ENCODE data around the gene B4GALNT1.
"Not testable (repeated sequence)": the region's sequence is repeated elsewhere in the genome, so short reads cannot be mapped to it uniquely, and the experiment has no call there.

Gene B4GALNT1

DNA sequence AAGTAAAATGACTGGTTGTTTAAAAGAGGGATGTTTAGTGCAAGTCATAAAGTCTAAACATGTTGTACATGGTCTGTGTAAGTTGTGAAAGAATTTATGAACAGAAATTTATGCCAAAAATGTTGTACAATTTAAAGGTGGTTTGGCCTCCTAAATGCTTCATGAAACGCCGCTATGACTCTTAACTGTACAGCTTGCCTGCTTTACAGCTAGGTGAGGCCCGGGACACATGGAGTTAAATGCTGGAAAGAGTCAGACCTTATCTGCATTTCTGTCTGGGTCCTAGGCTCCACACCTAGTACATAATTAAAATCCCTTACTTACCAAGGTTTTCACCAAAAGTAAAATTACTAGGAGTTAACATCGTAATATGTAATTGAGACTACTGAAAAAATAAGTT lies 28.4 kb upstream of the B4GALNT1 start:
- no peak overlapping the region for H3K4me3 ChIP-seq (ENCODE audit: low read length)
- DNase-seq (ENCODE audit: low read depth): no peak
- TF ChIP-seq, protein P1, sequence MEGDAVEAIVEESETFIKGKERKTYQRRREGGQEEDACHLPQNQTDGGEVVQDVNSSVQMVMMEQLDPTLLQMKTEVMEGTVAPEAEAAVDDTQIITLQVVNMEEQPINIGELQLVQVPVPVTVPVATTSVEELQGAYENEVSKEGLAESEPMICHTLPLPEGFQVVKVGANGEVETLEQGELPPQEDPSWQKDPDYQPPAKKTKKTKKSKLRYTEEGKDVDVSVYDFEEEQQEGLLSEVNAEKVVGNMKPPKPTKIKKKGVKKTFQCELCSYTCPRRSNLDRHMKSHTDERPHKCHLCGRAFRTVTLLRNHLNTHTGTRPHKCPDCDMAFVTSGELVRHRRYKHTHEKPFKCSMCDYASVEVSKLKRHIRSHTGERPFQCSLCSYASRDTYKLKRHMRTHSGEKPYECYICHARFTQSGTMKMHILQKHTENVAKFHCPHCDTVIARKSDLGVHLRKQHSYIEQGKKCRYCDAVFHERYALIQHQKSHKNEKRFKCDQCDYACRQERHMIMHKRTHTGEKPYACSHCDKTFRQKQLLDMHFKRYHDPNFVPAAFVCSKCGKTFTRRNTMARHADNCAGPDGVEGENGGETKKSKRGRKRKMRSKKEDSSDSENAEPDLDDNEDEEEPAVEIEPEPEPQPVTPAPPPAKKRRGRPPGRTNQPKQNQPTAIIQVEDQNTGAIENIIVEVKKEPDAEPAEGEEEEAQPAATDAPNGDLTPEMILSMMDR (conservative IDR thresholded peaks at IDR 0.05; ENCODE audit: low read depth, low read length): no peak

- TF ChIP-seq, protein P1 (conservative IDR thresholded peaks at IDR 0.05; ENCODE audit: low read depth, low read length): no peak
- DNase-seq (ENCODE audit: low read depth): no peak
- no peak overlapping the region for H3K4me3 ChIP-seq (ENCODE audit: low read length)
Measured at GRCh38 chr12:57658890-57659289, 25.9 kb upstream of the B4GALNT1 start.

- DNase-seq (ENCODE audit: low read depth): peak; percentile 13
- TF ChIP-seq, protein P1 (conservative IDR thresholded peaks at IDR 0.05; ENCODE audit: low read depth, low read length): no peak
- H3K4me3 ChIP-seq (ENCODE audit: low read length): no peak overlapping the region
Measured at GRCh38 chr12:57657744-57658143, 24.7 kb upstream of the B4GALNT1 start.

DNA sequence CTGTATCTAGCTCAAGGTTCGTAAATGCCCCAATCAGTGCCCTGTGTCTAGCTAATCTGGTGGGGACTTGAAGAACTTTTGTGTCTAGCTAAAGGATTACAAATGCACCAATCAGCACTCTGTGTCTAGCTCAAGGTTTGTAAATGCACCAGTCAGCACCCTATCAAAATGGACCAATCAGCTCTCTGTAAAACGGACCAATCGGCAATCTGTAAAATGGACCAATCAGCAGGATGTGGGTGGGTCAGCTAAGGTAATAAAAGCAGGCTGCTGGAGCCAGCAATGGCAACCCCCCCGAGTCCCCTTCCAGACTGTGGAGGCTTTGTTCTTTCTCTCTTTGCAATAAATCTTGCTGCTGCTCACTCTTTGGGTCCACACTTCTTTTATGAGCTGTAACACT lies 23.4 kb upstream of the B4GALNT1 start:
- not testable (repeated sequence) for H3K4me3 ChIP-seq (ENCODE audit: low read length); DNase-seq (ENCODE audit: low read depth)

DNA sequence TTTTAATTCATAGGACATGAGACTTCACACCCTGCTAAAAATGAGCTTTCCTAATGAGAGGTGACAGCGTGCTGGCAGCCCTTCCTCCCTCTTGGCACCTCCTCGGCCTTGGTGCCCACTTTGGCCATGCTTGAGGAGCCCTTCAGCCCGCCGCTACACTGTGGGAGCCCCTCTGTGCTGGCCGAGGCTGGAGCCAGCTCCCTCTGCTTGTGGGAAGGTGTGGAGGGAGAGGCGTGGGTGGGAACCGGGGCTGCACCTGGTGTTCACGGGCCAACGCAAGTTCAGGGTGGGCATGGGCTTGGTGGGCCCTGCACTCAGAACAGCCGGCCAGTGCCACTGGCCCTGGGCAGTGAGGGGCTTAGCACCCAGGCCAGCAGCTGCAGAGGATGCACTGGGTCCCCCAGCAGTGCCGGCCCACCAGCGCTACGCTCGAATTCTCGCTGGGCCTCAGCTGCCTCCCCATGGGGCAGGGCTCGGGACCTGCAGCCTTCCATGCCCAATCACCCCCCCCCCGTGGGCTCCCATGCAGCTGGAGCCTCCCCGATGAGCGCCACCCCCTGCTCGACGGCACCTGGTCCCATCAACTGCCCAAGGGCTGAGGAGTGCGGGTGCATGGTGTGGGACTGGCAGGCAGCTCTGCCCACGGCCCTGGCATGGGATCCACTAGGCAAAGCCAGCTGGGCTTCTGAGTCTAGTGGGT lies 22.7 kb upstream of the B4GALNT1 start:
- no peak overlapping the region for H3K4me3 ChIP-seq (ENCODE audit: low read length)
- DNase-seq (ENCODE audit: low read depth): no peak
- TF ChIP-seq, protein P1 (conservative IDR thresholded peaks at IDR 0.05; ENCODE audit: low read depth, low read length): no peak

- TF ChIP-seq, protein P1 (conservative IDR thresholded peaks at IDR 0.05; ENCODE audit: low read depth, low read length): no peak
Measured at GRCh38 chr12:57654042-57654441, 21.0 kb upstream of the B4GALNT1 start.

GRCh38 chr12:57646659-57647049 lies 13.7 kb upstream of the B4GALNT1 start:
- DNase-seq (ENCODE audit: low read depth); H3K4me3 ChIP-seq (ENCODE audit: low read length): not testable (repeated sequence)

More at GRCh38 chr12:57654042-57654441, 21.0 kb upstream of the B4GALNT1 start:
- DNase-seq (ENCODE audit: low read depth): no peak
- no peak overlapping the region for H3K4me3 ChIP-seq (ENCODE audit: low read length)

DNA sequence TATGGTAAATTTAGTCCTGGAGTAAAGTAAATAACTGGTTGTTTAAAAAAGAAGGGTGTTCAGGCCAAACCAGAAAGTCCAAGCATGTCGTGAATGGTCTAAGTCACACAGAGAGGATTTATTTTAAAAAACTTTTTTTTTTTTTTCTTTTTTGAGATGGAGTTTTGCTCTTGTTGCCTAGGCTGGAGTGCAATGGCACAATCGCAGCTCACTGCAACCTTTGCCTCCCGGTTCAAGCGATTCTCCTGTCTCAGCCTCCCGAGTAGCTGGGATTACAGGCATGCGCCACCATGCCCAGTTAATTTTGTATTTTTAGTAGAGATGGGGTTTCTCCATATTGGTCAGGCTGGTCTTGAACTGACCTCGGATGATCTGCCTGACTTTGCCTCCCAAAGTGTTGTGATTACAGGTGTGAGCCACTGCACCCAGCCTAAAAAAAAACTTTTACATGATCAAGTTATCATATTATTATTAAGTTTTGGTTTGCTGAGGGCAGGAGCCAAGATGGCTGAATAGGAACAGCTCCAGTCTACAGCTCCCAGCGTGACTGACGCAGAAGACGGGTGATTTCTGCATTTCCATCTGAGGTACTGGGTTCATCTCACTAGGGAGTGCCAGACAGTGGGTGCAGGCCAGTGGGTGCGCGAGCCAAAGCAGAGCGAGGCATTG lies 13.1 kb upstream of the B4GALNT1 start:
- H3K4me3 ChIP-seq (ENCODE audit: low read length); DNase-seq (ENCODE audit: low read depth): not testable (repeated sequence)

Measured in retinal pigment epithelial cell (primary cell).